AML-193 (cell line): ENCODE results near the gene GARNL3.

Source experiments
- DNase-seq, 2 experiments: peaks; one replicate each; lab custom pipeline; 2025; lab: John Stamatoyannopoulos, UW

Gene GARNL3

DNA sequence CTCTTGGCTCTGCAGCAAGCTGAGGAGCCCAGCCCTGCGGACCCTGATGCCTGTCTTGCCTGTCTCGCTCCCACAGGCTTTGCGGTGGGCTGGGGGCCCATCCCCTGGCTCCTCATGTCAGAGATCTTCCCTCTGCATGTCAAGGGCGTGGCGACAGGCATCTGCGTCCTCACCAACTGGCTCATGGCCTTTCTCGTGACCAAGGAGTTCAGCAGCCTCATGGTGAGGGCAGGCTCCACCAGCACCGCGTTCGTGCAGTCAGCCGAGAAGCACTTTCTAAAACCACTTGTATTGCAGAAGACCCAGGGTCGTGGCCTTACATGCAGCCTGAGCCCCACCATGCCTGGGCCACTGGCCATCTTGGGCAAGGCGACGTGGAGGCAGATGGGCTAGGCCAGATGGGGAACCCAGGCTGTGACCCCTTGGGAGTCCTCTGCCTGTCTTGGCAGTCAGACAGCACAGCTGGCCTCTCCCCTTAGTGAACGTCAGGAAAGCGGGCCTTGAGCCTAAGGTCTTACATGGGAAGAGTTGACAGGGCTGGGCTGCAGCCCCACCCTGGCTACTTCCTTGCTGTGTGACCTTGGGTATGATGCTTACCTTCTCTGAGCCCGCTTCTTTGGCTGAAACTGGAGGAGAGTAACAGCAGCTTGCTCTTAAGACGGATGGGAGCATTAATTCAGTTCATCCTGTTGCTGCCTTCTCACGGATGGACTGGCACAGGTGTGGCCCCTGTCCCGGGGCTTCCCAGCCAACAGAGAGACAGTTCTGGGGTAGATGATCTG is 141.0 kb downstream of the GARNL3 start:
- DNase-seq: no peak

DNA sequence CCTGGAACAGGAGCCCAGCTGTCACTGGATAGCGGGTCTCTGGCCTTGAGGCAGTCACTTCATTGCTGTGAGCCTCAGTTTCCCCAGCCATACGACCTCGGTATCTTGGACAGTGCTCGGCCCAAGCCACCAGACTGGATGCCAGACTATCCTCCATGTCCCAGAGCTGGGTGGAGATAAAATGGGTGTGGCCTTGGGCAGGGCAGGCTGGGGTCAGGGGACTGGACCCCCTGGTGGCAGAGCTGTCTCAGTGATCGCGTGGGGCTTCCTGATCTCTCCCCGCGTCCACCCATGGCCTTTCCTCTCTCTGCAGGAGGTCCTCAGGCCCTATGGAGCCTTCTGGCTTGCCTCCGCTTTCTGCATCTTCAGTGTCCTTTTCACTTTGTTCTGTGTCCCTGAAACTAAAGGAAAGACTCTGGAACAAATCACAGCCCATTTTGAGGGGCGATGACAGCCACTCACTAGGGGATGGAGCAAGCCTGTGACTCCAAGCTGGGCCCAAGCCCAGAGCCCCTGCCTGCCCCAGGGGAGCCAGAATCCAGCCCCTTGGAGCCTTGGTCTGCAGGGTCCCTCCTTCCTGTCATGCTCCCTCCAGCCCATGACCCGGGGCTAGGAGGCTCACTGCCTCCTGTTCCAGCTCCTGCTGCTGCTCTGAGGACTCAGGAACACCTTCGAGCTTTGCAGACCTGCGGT is 142.4 kb downstream of the GARNL3 start:
- DNase-seq: no peak

GRCh38 chr9:127407492-127407843 is 142.9 kb downstream of the GARNL3 start:
- DNase-seq: no peak

DNA sequence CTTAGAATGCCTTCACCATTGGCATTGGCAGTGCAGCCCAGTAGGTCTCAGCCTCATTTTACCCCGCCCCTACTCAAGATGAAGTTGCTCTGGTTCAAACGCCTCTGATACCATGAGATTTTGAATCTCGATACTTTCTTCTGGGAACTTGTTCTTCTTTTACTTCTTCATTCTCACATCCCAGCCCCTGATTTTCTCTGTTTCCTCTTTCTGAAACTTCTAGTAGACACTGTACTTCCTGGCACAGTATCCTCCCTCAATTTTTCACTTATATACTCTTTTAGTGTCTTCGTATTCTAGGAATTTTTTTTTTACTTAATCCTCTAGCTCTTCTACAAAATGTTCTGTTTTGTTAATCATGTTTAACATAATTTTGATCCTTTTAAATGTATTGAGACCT is 146.5 kb downstream of the GARNL3 start:
- no peak for DNase-seq

DNA sequence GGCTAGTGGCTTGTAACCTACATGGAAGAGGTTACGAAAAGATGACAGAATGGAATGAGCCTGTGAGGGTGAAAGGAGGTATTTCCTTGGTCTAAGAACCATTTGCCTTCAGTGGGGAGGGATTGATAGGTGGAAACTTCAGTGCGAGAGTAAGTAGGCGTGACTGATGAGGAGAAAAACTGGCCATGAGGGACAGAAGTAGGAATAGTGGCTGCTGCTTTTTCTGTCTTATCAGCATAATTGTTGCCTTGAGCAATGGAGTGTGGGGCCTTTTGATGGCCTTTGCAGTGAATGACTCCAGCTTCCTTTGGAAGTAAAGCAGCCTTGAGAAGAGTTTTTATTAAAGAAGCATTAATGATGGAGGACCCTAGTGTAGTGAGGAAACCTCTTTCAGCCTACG is 150.6 kb downstream of the GARNL3 start:
- no peak for DNase-seq

- no peak for DNase-seq
Observed at GRCh38 chr9:127415657-127416056, 151.1 kb downstream of the GARNL3 start.

GRCh38 chr9:127417131-127418036 is 152.8 kb downstream of the GARNL3 start:
- DNase-seq: no peak

DNA sequence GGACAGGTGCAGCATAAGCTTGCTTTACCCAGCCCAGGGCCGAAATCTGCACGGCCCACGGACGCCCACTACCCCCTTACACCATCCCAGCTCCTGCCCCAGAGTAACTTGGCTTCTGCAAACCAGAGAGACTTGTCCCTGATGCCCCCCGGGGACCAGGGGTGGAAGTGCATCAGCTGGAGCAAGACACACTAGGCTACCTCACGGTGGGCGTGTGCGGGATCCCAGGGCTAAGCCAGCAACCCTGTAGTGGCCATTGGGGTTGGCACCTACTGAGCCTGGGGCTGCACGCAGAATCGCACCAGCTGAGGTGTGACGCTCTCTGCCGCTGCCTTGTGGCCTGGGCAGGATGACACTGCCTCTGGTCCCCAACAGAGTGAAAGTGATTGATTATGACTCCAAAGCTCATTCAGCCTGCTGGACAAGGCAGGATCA is 153.5 kb downstream of the GARNL3 start:
- peak in 1 of 2 experiments; percentile 3 for DNase-seq

GRCh38 chr9:127419348-127419747 is 154.8 kb downstream of the GARNL3 start:
- no peak for DNase-seq

DNA sequence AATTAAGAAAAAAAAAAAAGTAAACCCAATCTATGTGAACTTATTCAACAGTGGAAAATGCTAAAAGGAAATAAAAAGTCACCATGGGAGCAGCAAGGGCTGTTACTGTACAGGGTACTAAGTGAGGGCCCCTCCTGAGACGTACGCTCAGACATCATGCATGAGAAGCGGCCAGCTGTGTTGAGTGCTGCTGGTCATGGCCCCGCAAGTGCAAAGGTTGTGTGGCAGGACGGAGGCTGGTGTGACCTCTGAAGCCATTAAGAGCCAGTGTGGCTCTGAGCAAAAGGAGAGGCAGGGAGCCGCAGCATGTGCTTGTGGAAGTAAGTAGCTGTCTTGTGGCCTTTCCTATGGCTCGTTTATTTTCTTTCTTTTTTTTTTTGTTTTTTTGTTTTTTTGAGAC is 156.5 kb downstream of the GARNL3 start:
- no peak for DNase-seq

DNA sequence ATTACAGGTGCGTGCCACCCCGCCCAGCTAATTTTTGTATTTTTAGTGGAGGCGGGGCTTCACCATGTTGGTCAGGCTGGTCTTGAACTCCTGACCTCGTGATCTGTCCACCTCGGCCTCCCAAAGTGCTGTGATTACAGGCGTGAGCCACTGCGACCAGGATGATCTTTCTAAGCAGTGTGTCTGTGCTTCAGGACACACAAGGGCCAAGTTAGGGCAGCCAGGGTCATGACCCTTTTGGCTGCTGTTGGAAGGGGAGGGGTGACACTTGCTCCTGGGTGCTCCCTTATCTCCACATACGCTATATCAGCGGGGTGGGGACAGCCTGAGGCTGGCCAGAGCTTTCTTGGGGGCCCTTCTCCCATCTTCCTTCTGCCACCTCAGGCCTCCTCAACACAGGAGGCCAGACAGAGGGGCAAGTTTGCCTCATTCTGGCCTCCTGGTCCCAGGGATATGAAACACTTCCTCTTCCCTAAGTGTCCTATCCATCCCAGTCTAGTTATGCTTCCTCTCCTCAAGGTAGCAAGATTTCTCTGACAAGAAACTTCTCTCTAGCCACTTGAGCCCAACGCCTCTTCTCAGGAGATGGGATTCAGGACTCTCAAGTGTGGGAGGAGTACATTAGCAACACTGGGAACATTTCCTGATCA is 157.7 kb downstream of the GARNL3 start:
- DNase-seq: no peak

DNA sequence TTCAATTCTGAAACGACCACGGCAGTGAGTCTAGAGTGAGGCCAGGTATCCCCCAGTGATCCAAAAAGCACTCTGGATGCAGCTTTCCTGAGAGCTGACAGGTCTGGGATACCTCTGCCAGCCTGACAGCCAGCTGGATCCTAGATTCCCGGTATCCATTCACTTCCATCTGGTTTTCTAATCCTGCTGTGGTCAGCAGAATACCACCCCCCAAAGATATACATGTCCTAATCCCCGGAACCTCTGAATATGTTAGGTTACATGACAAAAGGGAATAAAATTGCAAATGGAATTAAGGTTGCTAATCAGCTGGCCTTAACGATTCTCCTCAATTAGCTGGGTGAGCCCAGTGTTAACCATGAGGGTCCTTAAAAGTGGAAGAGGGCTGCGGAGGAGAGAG is 158.2 kb downstream of the GARNL3 start:
- DNase-seq: no peak

- no peak for DNase-seq
Observed at GRCh38 chr9:127423476-127423933, 158.9 kb downstream of the GARNL3 start.

DNA sequence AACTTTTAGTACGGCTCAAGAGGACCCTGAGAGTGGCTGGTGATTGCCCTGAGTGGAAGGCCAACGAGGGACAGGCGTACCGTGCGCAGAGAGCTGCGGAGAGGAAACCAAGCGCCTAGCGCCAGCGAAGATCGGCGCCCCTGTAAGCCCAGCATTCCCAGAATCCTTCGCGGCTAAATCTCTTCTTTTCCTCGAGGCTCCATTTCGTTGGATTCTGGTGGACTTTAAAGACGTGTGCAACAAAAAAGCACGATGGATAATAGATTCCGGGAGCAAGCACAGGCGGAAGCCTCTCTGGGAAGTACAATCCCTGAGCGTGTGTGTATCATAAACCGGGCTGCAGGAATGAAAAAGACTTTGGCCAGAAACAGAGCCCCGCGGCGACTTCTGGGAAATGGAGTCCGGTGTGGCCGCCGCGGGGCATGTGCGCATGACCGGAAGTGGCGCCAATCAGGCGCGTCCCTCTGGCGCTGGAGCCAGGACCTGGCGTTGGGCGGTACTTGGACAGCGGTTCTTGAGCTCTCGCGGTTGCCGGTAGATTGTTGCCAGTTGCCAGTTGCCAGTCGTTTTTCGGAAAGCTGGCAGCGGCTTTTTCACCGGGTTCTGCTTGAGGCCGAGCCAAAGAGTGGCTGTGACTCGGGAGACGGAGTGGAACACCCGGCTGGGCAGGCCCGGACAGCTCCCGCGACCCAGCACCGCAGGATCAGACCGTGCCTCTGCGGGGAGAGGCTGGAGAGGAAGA is 159.5 kb downstream of the GARNL3 start, which contains the start of gene ZNF79:
Gene ZNF79 (plus strand): TSS at position 449 of the 742 bp plus-strand sequence. CDS start 406 bp downstream, outside the sequence.
- DNase-seq: peak; percentile 77 to 87

GRCh38 chr9:127424676-127424999 is 160.1 kb downstream of the GARNL3 start:
- no peak for DNase-seq

- no peak for DNase-seq
Observed at GRCh38 chr9:127426756-127427155, 162.2 kb downstream of the GARNL3 start.

DNA sequence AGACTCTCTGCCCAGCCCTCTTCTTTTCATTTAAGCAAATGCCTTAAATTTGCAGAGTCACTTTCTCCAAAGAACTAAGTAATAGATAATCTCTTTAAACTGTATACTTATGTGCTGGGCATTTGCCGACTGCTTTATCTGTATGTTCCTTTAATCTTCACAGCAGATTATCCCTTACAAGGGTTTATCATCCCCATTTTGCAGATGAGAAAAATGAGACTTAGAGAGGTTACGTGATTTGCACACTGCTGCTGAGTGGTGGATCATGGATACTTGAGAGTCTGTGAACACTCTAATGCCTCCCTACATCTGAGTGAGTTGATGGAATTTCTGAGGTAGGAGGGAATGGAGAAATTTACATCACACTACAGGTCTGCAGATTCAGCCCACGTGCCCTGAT is 163.8 kb downstream of the GARNL3 start:
- no peak for DNase-seq

DNA sequence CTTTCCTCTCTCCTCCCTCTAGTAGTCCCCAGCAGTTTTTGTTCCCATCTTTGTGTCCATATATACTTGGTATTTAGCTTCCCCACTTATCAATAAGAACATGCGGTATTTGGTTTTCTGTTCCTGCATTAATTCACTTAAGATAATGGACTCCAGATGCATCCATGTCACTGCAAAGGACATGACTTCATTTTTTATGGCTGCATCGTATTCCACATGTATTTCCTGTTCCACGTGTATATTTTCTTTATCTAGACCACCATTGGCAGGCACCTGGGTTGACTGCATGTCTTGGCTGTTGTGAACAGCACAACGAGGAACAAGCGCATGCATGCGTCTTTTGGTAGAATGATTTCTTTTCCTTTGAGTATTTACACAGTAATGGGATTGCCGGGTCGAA is 165.8 kb downstream of the GARNL3 start:
- DNase-seq: no peak

DNA sequence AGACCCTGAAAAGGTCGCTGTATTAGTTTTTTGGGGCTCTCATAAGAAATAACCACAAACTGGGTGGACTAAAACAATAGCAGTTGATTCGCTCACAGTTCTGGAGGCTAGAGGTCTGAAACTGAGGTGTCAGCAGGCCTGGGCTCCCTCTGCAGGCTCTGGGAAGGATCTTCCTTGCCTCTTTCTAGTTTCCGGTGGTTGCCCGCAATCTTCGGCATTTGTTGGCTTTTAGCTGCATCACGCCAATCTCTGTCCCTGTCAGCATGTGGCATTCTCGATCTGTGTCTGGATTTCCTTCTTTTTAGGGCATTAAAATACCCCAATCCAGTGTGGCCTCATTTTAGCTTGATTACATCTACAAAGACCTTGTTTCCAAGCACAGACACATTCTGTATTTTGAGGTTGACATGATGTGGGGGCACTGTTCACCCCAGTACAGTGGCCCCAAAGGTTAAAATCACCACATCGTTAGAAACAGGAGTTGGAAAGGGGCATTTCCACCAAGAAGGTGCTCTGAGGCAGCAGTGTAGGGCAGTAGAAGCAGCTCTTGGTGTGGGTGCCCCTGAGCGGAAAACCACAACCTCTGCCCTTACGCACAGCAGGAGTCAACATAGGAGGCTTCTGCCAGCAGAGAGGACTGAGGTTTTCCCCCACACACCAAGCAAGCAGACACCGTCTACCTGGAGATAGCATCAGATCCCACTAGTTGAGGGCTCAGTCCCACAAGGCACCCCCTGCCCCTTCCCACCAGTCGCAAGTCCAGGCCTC is 173.1 kb downstream of the GARNL3 start:
- DNase-seq: no peak

GRCh38 chr9:127438394-127438793 is 173.8 kb downstream of the GARNL3 start:
- no peak for DNase-seq
